GM19455 (cell line): ENCODE results near the gene SUSD6.
"Not testable (repeated sequence)": the region's sequence is repeated elsewhere in the genome, so short reads cannot be mapped to it uniquely, and the experiment has no call there.

ENCODE experiments used
- ATAC-seq: cut with Tn5 transposase; IDR thresholded peaks from one replicate; pipeline ENCODE4 v1.9.1; 2021; ENCODE audit not compliant: unreplicated experiment

SUSD6 gene

DNA sequence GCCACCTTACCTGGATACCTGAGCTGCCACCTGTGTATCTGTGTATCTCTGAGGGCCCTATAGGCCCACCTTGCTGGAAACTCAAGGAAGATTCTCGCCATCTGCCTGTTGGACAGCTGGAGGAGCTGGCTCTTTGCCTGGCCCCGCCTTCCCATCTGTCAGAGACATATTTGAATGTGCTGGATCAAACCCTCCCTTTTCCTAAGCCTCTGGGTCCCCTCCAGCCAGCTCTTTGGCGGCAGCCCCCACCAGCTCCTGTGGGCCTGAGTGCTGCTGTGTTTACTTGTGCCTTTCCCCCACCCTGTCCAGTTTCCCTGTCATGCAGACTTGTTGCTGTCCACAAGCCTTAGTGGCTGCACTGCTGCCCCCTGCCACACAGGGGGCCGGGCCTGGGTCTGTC lies 99.7 kb downstream of the SUSD6 start:
- no peak for ATAC-seq

DNA sequence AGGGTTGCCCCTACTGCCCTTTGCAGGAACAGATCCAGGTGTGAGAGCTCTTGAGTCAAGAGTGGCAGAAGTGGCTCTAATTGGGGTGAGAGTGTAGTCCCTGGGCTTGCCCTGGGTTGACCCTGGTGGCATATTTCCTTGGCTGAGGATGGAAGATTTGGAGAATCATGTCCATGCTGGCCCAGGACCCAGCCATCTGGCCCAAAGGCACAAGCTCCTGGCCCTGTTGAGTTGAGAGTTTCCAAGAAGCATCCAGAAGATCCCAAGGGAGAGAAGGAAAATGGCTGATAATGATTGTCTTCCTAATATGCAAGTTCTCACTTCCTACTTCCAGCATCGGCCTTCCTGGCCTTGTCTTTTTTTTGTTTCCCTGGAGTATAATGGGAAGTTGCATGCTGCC lies 100.1 kb downstream of the SUSD6 start:
- ATAC-seq = no peak

DNA sequence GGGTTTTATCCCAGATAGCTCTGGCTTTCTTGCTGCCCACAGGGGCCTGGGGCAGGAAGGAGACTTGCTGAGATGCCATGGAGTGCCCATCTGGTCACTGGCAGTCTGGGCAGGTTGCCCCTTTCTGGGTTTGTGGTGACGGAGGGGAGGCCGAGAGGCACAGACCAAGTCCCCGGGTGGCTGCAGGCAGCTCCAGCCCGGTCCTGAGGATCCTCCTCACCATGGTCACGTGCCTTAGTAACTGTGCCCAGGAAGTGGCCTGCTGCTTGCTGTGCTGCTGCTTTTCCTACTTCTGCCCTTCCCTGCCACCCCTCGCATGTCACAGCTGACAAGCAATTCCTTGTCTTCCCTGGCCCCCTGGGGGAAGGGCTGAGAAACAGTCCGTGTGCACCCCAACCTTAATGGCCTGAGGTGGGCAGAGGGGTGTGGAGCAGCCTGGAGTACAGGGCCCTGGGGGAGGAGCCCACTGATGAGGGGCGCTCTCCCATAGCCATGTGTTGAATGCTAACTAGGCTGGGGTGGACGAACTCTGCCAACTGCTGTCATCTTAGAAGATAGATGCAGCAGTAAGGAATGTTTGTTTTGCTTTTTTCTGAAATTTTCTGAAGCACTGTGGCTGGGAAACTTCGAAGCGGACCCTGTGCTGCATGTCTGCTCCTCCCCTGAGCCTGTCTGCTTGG lies 100.6 kb downstream of the SUSD6 start:
- no peak for ATAC-seq

DNA sequence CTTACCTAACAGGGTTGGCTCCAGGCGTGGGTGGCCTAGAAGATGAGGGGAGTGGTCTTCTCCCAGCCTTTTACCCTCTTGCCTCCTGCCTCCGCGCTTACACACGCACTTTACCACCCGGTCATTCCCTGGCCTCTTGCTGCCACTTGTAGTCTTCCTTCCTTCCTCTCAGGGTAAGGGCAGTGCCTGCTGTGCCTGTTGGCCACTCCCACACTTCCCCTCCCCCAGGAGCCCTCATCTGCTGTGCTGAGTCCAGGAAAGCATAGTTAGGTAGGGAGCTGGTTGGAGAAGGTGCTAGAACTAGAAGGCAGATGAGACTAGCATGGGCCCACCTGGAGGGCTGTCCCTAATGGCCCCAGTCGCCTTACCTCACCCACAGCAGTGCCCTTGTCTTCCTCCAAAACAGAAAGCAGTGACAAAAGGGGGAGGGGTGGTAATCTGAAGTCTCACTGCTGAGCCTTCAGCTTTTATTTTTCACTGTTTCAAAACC lies 101.2 kb downstream of the SUSD6 start:
- ATAC-seq = no peak

DNA sequence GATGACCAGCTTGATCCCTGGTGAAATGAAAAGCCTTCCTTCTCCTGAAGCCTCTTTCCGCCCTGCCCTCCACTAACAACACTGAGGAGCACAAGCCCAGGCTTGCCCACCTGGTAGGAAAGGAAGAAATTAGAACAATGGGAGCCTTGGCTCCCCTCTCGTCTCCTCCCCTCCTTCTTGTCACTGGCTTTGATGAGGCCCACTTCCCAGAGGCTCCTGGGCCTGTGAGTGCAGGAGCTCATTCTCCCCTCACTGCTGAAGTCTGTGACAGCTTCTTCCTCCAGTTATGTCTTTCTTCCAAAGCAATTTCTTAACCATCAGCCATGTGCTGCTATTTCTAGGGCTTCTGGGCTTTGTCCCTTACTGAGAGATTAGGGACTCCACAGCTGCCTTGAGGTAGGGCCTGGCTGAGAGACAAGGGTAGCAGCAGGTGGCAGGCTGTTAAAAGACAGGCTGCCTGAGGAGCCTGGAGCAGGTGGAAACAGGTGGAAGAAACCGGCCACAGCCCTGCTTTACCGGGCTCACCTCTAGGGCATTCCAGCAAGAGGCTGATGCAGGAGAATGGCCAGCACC lies 101.9 kb downstream of the SUSD6 start:
- ATAC-seq = no peak

DNA sequence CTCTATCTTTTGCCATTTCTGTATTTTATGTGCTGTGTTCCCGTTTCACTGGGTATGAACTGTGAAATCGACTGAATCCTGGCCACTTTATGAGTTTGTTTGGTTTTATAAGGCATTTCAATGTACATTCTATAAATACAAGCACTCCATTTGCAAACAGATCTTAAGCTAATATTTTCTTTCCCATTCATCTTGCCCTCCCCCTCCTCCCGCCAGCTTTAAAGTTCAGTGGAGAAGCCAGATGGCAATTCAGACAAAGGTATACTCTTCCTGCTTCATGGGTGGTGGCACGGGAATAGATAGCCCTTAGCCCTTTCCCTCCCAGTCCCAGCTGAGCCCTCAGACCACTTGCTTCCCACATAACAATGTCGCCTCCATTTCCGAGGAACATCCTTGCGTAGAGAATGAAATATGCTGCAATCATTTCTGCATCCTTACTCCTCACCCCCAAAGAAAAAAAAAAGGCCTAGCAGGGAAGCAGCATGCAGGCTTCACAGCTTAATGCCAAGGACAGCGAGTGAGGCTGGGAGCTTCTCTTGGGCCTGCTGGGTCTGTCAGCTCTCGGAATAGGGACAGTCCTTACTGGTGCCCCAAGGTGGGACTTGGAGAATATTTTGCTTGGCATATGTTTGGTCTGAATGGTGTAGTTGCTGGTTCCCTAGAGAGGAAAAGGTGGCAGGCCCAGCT lies 102.7 kb downstream of the SUSD6 start:
- ATAC-seq = no peak

DNA sequence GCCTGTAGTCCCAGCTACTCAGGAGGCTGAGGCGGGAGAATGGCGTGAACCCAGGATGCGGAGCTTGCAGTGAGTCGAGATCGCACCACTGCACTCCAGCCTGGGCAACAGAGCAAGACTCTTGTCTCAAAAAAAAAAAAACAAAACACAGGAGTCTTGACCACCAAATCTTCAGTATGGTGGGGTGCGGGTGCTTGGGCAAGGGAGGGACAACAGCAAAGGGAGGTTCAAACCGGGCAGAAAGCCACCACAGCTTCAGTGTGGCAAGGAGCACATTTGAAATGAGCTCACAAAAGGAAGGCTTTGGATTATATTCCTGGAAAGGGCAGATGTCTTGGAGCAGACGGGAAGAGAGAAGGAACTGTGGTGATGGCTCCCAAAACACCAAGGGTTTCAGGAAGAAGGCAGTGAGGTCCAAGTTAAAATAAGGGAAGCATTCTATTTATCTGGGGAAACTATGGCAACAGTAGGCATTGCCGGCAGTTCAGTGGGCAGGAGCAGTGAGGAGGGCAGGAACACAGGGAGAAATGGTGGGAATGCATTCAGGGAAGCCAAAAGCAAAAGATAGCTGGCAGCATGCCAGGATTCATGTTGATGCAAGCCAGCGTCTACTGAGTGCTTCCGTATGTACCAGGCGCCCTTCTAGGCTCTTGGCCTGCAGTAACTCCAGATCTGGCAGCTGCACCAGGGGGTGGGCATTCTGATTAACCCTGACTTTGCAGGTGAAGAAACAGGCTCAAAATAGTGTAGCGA lies 104.5 kb downstream of the SUSD6 start:
- no peak for ATAC-seq

DNA sequence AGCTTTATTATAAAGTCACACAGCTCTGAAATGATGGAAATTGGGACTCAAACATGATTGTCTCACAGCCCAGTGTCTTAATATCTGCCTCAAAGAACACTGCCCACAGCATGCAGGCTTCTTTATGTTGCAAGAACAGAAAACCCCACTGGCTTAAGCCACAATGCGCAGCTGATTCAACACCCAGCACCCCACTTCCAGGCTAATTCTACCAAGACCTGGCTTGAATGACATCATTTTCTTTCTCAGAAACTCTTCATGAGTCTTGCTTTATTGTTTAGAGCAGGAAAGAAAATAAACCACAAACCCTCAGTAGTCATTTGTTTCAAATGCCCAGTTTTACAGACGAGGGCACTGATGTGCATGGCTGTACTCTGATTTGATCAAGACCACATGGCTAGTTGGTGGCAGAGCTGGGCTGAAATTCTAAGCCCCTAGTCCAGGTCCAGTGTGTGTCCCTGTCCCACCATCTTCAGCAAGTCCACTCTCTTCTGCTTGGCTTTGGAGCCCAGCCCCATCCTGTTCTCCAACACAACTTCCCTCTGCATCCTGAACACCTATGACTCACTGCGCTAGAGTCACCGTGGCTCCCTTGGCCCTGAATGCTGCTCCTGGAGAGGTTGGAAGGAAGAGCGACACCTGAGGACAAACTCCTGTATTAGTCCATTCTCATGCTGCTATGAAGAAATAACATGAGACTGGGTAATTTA lies 105.2 kb downstream of the SUSD6 start:
- no peak for ATAC-seq

DNA sequence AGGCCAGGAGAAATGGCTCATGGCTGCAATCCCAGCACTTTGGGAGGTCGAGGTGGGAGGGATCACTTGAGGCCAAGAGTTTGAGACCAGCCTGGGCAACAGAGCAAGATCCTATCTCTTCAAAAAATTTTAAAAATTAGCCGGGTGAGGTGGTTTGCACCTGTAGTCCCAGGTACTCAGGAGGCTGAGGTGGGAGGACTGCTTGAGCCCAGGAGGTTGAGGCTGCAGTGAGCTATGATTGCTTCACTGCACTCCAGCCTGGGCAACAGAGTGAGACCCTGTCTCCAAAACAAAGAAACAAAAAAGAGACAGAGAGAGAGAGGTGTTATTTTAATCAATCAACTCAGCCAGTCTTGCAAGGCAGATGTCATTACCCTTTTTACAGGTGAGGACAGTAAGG lies 107.2 kb downstream of the SUSD6 start:
- not testable (repeated sequence) for ATAC-seq

DNA sequence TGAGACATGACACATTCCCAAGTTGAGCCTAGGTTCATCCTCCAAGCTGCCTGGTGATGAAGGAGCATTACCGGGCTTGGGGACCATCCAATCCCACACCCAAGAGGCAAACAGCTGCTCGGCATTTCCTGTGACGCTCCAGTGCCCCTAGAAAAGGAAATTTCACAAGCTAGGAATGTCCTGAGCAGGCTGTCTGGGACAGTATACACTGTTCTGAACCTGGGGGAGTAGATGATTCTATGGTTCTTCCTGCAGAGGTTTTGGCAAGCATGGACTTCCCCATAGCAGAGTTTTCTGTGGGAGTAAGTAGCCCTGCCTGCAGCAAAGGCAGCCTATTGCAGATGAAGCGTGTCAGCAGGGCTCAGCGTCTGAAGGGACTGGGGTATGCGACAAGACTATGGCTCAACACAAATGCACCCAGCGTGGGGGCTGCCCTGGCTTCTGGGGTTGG lies 108.1 kb downstream of the SUSD6 start:
- no peak for ATAC-seq

DNA sequence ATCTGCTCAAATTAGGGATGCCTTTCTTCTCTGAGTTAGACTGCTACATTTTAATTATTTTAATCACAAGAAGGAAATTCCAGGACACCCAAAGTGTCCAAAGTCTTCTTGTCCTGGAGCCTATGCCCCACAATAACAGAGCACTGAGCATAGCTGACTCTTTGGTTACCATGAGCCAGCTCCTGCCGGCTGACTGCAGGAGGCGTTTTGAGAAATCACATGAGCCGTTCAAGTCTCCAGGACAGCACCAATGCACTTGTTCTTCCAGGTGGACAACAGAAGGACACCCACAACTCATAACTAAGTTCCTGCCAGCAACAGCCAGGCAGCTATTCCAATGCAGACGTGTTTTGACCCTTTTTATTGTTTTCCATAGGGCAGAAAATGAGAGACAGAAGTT lies 109.5 kb downstream of the SUSD6 start:
- no peak for ATAC-seq

DNA sequence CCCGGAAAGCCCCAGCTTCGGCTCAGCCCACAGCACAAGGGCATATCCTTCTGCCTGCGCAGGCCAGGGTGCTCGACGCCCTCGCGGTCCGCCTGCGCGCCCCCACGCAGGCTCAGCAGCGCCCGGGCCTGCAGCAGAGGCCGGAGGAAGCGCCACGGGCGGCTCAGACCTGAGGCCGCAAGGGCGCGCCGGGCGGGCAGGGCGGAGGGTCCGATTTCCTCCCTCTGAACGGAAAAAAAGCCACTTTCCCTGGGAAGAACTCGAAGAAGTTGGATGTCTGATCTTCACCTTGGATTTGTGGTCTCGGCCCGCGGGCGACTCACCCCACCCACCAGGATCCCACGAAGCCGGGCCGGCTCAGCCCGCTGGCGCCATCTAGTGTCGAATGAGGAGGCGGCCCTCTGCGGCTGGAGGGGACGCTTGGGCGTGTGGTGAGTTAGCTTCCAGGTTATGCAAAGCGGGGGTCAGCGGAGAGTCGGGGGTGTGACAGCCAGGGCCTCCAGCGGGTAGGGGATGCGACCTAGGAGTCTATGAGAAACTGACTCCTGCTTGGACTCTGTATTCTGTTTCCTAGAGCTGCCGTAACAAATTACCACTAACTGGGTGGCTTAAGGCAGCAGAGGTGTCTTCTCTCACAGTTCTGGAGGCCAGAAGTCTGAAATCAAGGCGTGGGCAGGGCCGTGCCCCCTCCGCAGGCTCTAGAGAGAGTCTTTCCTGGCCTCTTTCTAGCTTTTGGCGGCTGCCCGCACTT lies 115.5 kb downstream of the SUSD6 start:
- ATAC-seq = peak; percentile 85

DNA sequence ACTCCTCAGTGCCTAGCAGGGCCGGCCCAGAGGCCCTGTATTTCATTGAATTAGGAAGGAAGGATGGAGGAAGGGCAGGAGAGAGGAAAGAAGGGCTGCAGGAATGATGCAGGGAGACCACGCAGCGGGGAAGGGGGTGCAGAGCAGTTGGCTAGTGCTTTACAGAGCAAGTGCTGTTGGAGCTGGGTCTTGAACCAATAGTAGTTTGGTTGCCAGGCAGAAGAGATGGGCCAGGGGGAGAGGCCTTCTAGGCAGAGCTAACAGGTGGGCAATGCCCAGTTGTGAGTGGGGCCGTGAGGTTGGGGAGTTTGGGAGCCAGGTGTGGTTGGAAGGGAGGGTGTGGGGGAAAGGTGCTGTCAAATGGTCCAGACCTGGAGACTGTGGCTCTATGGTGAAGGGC lies 116.5 kb downstream of the SUSD6 start:
- no peak for ATAC-seq

DNA sequence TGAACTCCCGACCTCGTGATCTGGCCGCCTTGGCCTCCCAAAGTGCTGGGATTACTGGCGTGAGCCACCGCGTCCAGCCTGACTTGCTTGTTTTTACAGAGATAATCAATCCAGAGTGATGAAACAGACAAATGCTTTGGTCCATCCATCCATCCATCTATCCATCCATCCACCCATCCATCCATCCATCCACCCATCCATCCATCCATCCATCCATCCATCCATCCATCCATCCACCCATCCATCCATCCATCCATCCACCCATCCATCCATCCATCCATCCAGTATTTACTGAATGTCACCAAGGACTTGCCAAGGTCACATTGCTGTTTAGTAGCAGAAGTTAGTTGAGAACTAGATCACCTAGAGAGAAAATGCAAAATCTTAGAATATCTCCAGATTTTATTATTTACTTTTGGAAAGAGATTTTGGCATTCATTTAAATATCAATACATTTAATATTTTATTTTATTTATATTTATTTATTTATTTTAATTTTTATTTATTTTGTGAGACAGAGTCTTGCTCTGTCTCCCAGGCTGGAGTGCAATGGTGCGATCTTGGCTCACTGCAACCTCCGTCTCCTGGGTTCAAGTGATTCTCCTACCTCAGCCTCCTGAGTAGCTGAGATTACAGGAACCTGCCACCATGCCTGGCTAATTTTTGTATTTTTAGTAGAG lies 120.7 kb downstream of the SUSD6 start:
- not testable (repeated sequence) for ATAC-seq

DNA sequence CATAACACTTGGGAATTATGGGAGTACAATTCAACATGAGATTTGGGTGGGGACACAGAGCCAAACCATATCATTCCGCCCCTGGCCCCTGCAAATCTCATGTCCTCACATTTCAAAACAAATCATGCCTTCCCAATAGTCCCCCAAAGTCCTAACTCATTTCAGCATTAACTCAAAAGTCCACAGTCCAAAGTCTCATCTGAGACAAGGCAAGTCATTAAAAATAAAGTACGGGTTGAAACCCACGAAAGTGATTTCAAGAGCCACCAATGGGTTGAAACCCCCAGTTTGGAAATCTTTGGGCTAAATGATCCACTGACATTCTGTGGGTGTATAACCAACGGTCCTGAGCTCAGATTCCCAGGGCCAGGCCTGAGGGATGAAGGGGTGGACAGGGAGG lies 125.0 kb downstream of the SUSD6 start:
- not testable (repeated sequence) for ATAC-seq

DNA sequence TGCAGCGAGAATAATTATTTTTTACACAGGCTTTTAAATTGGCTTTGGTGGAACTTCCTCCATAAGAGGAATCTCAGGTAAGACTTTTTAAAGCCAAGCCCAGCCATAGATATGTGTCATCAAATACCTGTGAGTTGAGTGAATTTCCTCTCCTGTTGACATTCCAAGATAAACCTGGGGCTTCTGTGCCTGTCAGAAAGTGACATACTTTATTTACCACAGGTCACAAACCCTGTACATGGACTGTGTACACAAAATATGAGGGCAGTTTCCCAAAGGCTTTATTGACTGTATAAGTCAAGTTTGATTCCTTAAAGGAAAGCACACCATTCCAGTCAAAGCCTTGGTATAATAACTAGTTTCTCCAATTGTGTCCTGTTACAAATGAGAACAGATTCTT lies 129.7 kb downstream of the SUSD6 start:
- no peak for ATAC-seq

DNA sequence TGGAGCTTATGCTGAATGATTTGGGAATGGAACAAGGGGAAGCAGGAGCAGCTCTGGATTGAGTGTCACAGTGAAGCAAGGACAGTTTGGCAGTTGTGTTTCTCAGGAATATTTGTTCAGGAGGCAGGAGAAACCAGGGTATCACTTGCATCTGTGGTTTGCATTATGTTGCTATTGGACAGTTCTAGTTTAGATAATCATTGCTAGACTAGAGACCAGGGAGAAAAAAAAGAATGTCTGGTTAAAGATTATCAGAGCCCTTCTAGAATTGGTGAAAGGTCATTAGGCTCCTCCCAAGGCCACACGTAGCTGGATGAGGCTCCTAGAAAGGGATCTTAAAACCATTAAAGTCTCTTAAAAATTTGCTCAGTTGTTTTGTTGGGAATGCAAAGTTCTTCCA lies 138.6 kb downstream of the SUSD6 start:
- ATAC-seq = no peak

DNA sequence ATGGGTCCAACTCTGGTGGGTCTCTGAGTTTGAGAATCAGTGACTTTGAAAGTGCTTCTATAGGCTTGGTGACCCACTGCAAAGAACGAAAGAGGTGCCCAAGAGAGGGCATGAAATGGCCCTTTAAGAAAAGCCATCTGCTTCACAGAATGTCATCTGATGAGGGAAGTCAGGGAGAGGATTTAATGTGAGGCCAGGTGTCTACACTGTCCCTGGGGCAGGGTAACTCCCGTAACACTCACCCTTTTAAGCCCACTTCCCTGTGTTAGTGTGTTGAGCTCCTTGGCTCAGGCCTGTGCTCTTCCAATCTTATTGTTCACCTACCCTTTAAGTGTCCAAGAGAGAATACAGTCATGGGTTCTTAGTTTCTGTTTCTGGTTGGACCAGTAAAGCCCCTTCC lies 139.1 kb downstream of the SUSD6 start:
- ATAC-seq = no peak

DNA sequence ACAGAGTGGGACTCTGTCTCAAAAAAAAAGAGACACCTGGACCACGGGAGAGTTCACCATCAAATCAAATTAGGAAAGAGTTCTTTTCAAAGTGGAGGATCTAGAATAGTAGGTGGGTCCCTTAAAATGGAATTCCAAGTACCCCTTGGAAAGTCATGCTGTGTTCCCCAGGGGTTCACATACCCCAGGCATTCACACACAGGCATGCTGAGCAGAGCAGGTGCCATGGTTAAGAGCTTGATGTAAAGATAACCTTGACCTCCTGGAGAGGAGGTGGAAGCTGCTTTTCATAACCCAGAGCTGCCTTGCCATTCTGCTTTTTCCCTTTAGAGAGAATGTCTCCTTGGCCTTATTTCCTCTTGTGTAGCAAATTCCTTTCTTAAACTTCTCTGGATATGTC lies 141.4 kb downstream of the SUSD6 start:
- no peak for ATAC-seq

DNA sequence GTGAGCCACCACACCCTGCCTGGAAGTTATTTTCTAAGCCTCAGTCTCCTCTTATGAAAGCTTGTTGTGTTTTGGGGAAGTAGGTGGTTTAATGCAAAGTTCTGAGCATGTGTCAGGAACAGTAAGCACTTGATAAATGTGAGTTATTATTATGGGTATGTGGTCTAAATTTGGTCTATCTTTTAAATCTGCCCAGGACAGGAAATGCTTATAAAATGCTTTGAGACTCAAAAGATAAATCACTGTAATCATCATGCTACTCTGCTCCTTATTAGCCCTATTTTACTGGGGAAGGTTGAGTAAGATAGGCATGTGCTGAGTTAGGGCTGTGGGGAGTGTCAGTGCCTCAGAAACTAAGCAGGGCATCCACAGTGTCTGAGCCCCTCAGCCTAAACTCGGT lies 142.5 kb downstream of the SUSD6 start:
- ATAC-seq = no peak
